Esophagus muscularis mucosa (tissue), 3 donors: Measurements from ENCODE around the gene ZNF469.

Source experiments
- CTCF ChIP-seq, 3 experiments: fragments of 200-600 bp in 2 of 3; fragments of 450-650 bp in 1 of 3; sonication (generic) in 2 of 3; IDR thresholded peaks; one replicate each; pipeline ENCODE4 v1.5.1; 2017 to 2019; ENCODE audit warnings: antibody characterized with exemption in 3 of 3, mild to moderate bottlenecking in 2 of 3, moderate library complexity in 1 of 3
- POLR2A ChIP-seq: fragments of 450-650 bp; IDR thresholded peaks from one replicate; pipeline ENCODE4 v1.6.1; 2017; ENCODE audit warnings: antibody characterized with exemption, moderate library complexity, mild to moderate bottlenecking, low read depth
- POLR2AphosphoS5 ChIP-seq, 2 donors: sonication (generic); formaldehyde crosslinking; IDR thresholded peaks; one replicate each; pipeline ENCODE4 v1.6.1; 2017; ENCODE audit warnings: antibody characterized with exemption in 2 of 2

- TF ChIP-seq CTCF (IDR thresholded peaks at IDR 0.05) (no peak), POLR2A (no peak), POLR2AphosphoS5 (IDR thresholded peaks at IDR 0.05) (no peak)
Observed at GRCh38 chr16:88351491-88352101, 31.2 kb upstream of the ZNF469 start.
